SK-N-SH treated with all-trans-retinoic acid at 6 μM for 48 hours (cell line): ENCODE data around the gene CENPU.

ENCODE experiments used
- ATAC-seq: fragments of 200-7000 bp; cut with Tn5 transposase; 3 replicates; pipeline ENCODE4 v1.9.1; 2020; ENCODE audit warnings: mild to moderate bottlenecking, moderate library complexity
- ARNTL ChIP-seq: fragments of 450-650 bp; formaldehyde crosslinking; IDR thresholded peaks from 2 replicates; pipeline ENCODE4 v1.5.0; 2020; ENCODE audit warnings: low read depth, mild to moderate bottlenecking, moderate library complexity, borderline replicate concordance
- BACH2 ChIP-seq: fragments of 250-450 bp; sonication (Bioruptor Pico); IDR thresholded peaks from 2 replicates; pipeline ENCODE4 v1.9.0; 2021; ENCODE audit warnings: mild to moderate bottlenecking, borderline replicate concordance
- CSDC2 ChIP-seq: fragments of 250-450 bp; sonication (Bioruptor Pico); IDR thresholded peaks from 2 replicates; pipeline ENCODE4 v1.5.0; 2020; ENCODE audit warnings: mild to moderate bottlenecking, moderate library complexity
- ESRRG ChIP-seq: fragments of 250-450 bp; sonication (Bioruptor Pico); IDR thresholded peaks from 2 replicates; pipeline ENCODE4 v1.6.1; 2021; ENCODE audit warnings: mild to moderate bottlenecking
- ISL1 ChIP-seq: fragments of 250-450 bp; sonication (Bioruptor Pico); IDR thresholded peaks from 2 replicates; pipeline ENCODE4 v2.1.2; 2022; ENCODE audit warnings: mild to moderate bottlenecking, moderate library complexity
- OSR1 ChIP-seq: fragments of 250-450 bp; sonication (Bioruptor Pico); IDR thresholded peaks from 2 replicates; pipeline ENCODE4 v1.8.0; 2022; ENCODE audit warnings: moderate library complexity, mild to moderate bottlenecking, inconsistent platforms
- PPARA ChIP-seq: fragments of 250-450 bp; sonication (Bioruptor Pico); IDR thresholded peaks from 2 replicates; pipeline ENCODE4 v1.5.0; 2020; ENCODE audit warnings: mild to moderate bottlenecking, borderline replicate concordance
- RARB ChIP-seq: fragments of 250-450 bp; sonication (Bioruptor Pico); IDR thresholded peaks from 2 replicates; pipeline ENCODE4 v1.8.0; 2021; ENCODE audit warnings: mild to moderate bottlenecking, moderate library complexity
- SNAI2 ChIP-seq: fragments of 250-450 bp; sonication (Bioruptor Pico); IDR thresholded peaks from 2 replicates; pipeline ENCODE4 v1.5.0; 2020; ENCODE audit warnings: mild to moderate bottlenecking, moderate library complexity
- TCF4 ChIP-seq: fragments of 250-450 bp; sonication (Bioruptor Pico); IDR thresholded peaks from 2 replicates; pipeline ENCODE4 v1.8.0; 2021; ENCODE audit warnings: mild to moderate bottlenecking, moderate library complexity, borderline replicate concordance
- TOX ChIP-seq: fragments of 250-450 bp; sonication (Bioruptor Pico); IDR thresholded peaks from 2 replicates; pipeline ENCODE4 v1.8.0; 2021; ENCODE audit warnings: mild to moderate bottlenecking, moderate library complexity, borderline replicate concordance
- ZFP3 ChIP-seq: fragments of 250-450 bp; sonication (Bioruptor Pico); IDR thresholded peaks from 2 replicates; pipeline ENCODE4 v1.5.0; 2020; ENCODE audit warnings: mild to moderate bottlenecking, moderate library complexity
- ZFP30 ChIP-seq: fragments of 450-650 bp; formaldehyde crosslinking; IDR thresholded peaks from 2 replicates; pipeline ENCODE4 v1.5.0; 2022; ENCODE audit warnings: mild to moderate bottlenecking, moderate library complexity
- ZNF565 ChIP-seq: fragments of 450-650 bp; formaldehyde crosslinking; conservative IDR thresholded peaks from 2 replicates; pipeline ENCODE4 v1.5.0; 2020; ENCODE audit warnings: low read depth, mild to moderate bottlenecking, moderate library complexity
- ZNF70 ChIP-seq: fragments of 450-650 bp; formaldehyde crosslinking; IDR thresholded peaks from 2 replicates; pipeline ENCODE4 v1.5.0; 2020; ENCODE audit warnings: mild to moderate bottlenecking, moderate library complexity
- TF ChIP-seq, protein P1 (sequence below): fragments of 250-450 bp; sonication (Bioruptor Pico); IDR thresholded peaks from 2 replicates; pipeline ENCODE4 v1.8.0; 2020; ENCODE audit warnings: mild to moderate bottlenecking, moderate library complexity, borderline replicate concordance
- TF ChIP-seq, protein P2 (sequence below): fragments of 250-450 bp; sonication (Bioruptor Pico); IDR thresholded peaks from 2 replicates; pipeline ENCODE4 v1.5.0; 2020; ENCODE audit warnings: mild to moderate bottlenecking, moderate library complexity
- TF ChIP-seq, protein P3 (sequence below): fragments of 250-450 bp; sonication (Bioruptor Pico); IDR thresholded peaks from 2 replicates; pipeline ENCODE4 v1.8.0; 2021; ENCODE audit warnings: low read depth, mild to moderate bottlenecking, moderate library complexity, borderline replicate concordance
- TF ChIP-seq, protein P4 (sequence below): fragments of 250-450 bp; sonication (Bioruptor Pico); IDR thresholded peaks from 2 replicates; pipeline ENCODE4 v1.5.1; 2021; ENCODE audit warnings: mild to moderate bottlenecking, moderate library complexity

Gene CENPU

DNA sequence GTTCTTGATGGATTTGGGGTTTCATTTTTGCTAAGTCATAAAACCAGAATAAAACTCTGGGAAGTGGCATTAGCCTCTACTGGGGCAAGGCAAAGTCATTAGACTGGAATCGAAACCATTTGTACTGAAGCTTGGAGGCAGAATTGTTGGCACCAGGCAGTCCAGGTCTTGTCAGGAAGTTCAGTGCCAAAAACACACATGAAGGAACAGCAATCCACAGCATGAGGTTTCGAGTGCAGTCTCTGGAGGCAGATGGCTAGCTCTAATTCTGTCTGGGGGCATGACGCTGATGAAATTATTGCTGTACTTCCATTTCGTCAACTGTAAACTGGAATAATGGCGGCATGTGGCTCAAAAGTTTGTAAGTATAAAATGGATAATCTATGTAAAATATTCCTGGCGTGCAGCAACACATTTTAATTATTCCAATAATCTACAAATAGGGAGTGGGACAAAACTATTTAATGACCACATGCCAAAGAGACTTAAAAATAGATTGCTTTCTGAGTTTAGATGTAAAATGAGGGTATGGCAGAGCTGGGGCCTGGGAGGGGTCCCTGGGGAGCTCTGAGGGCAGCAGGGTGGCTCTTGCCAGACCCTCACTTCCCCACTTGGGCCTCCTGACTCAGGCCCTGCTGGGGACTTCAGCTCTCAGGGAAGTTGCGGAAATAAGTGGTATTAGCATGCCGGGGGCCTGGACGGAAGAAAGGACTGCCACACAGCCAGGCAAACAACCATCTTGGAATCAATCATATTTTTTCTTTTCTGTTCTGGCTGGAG lies 18.8 kb upstream of the CENPU start:
- no peak for ATAC-seq
- TF ChIP-seq, protein P1, sequence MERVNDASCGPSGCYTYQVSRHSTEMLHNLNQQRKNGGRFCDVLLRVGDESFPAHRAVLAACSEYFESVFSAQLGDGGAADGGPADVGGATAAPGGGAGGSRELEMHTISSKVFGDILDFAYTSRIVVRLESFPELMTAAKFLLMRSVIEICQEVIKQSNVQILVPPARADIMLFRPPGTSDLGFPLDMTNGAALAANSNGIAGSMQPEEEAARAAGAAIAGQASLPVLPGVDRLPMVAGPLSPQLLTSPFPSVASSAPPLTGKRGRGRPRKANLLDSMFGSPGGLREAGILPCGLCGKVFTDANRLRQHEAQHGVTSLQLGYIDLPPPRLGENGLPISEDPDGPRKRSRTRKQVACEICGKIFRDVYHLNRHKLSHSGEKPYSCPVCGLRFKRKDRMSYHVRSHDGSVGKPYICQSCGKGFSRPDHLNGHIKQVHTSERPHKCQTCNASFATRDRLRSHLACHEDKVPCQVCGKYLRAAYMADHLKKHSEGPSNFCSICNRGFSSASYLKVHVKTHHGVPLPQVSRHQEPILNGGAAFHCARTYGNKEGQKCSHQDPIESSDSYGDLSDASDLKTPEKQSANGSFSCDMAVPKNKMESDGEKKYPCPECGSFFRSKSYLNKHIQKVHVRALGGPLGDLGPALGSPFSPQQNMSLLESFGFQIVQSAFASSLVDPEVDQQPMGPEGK (CRISPR knock-in tag), result no peak
- TF ChIP-seq SNAI2 (CRISPR knock-in tag) (no peak), ISL1 (no peak), ESRRG (CRISPR knock-in tag) (no peak), OSR1 (CRISPR knock-in tag) (no peak), CSDC2 (no peak), PPARA (no peak)
- TF ChIP-seq, protein P2, sequence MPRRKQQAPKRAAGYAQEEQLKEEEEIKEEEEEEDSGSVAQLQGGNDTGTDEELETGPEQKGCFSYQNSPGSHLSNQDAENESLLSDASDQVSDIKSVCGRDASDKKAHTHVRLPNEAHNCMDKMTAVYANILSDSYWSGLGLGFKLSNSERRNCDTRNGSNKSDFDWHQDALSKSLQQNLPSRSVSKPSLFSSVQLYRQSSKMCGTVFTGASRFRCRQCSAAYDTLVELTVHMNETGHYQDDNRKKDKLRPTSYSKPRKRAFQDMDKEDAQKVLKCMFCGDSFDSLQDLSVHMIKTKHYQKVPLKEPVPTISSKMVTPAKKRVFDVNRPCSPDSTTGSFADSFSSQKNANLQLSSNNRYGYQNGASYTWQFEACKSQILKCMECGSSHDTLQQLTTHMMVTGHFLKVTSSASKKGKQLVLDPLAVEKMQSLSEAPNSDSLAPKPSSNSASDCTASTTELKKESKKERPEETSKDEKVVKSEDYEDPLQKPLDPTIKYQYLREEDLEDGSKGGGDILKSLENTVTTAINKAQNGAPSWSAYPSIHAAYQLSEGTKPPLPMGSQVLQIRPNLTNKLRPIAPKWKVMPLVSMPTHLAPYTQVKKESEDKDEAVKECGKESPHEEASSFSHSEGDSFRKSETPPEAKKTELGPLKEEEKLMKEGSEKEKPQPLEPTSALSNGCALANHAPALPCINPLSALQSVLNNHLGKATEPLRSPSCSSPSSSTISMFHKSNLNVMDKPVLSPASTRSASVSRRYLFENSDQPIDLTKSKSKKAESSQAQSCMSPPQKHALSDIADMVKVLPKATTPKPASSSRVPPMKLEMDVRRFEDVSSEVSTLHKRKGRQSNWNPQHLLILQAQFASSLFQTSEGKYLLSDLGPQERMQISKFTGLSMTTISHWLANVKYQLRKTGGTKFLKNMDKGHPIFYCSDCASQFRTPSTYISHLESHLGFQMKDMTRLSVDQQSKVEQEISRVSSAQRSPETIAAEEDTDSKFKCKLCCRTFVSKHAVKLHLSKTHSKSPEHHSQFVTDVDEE, result no peak
- TF ChIP-seq, protein P3, sequence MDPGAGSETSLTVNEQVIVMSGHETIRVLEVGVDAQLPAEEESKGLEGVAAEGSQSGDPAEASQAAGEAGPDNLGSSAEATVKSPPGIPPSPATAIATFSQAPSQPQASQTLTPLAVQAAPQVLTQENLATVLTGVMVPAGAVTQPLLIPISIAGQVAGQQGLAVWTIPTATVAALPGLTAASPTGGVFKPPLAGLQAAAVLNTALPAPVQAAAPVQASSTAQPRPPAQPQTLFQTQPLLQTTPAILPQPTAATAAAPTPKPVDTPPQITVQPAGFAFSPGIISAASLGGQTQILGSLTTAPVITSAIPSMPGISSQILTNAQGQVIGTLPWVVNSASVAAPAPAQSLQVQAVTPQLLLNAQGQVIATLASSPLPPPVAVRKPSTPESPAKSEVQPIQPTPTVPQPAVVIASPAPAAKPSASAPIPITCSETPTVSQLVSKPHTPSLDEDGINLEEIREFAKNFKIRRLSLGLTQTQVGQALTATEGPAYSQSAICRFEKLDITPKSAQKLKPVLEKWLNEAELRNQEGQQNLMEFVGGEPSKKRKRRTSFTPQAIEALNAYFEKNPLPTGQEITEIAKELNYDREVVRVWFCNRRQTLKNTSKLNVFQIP (CRISPR knock-in tag), result no peak
- TF ChIP-seq, protein P4, sequence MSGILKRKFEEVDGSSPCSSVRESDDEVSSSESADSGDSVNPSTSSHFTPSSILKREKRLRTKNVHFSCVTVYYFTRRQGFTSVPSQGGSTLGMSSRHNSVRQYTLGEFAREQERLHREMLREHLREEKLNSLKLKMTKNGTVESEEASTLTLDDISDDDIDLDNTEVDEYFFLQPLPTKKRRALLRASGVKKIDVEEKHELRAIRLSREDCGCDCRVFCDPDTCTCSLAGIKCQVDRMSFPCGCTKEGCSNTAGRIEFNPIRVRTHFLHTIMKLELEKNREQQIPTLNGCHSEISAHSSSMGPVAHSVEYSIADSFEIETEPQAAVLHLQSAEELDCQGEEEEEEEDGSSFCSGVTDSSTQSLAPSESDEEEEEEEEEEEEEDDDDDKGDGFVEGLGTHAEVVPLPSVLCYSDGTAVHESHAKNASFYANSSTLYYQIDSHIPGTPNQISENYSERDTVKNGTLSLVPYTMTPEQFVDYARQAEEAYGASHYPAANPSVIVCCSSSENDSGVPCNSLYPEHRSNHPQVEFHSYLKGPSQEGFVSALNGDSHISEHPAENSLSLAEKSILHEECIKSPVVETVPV (CRISPR knock-in tag), result no peak

DNA sequence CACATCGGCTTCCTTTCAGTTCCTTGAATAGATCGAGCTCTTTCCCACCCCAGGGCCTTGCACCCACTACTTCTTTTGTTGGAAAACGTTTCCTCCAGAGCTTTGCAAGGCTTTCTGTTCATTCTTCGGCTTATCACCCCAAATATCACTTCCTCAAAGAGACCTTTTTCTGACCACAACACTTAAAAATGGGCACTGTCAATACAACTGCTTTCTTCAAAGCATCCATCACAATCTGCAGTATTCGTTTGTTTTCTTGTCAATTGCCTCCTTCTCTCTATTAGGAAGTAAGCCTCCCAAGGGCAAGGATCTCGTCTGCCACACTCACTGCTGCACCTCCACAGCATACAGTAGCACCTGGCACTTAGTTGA lies 17.7 kb upstream of the CENPU start:
- no peak for ATAC-seq
- TF ChIP-seq ZNF70 (CRISPR knock-in tag) (no peak), ZFP3 (CRISPR knock-in tag) (no peak), OSR1 (CRISPR knock-in tag) (no peak), TCF4 (CRISPR knock-in tag) (no peak), BACH2 (CRISPR knock-in tag) (no peak), ZFP30 (no peak), ZNF565 (CRISPR knock-in tag) (no peak), ARNTL (CRISPR knock-in tag) (no peak), TOX (CRISPR knock-in tag) (no peak), SNAI2 (CRISPR knock-in tag) (no peak), RARB (no peak), ISL1 (no peak)
- TF ChIP-seq, protein P2, result no peak
- TF ChIP-seq, protein P3 (CRISPR knock-in tag), result no peak
- TF ChIP-seq, protein P1 (CRISPR knock-in tag), result no peak
